ENCODE measurements around the gene JAZF1. TPM values are rescaled to one million over a fixed set of nuclear protein-coding genes. Genes with fewer than 3 reads are reported as not detected.

JAZF1 gene
- total and polyA plus RNA-seq, 2 donors (not counting 1 experiment from before 2014, with no cell fraction given): 14.0 to 38.6 TPM

DNA sequence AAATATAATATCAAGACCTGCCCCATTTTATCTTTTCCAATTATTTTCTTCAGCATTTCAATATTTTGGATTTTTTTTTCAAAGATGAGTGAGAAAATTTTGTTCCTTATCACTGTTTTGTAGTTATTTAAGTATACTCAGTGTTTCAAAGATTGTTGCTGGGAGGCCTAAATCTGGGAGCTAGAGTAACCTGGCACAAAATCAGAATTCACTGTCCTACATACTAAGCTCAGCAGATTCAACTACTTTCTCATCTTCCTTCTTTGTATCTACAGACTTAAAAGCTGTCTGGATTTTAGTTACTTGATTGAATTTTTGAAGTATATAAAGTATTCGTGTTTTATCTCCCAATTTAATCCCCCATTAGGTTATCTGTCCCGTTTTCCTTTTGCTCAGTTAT lies 354.7 kb downstream of the JAZF1 start:
- Histone ChIP-seq H3K4me3 (ENCODE audit: control extremely low read depth in 1 of 5, extremely low read depth in 1 of 5, insufficient read depth in 1 of 5, low read depth in 2 of 5, low read length in 4 of 5) (no peak overlapping the region), H3K79me2 (ENCODE audit: control insufficient read depth, insufficient read depth, low read length) (no peaks in the 10 kb centered on the region), H3K36me3 (replicated peaks in 1 of 2; ENCODE audit: control extremely low read depth in 1 of 2, control insufficient read depth in 1 of 2, extremely low read depth in 1 of 2, insufficient read depth in 2 of 2, low read length in 1 of 2) (peaks cover 12 to 21% of the 10 kb centered on the region in 2 experiments), H2AFZ (ENCODE audit: insufficient read depth, low read depth, low read length, poor library complexity, severe bottlenecking) (no peak overlapping the region), H3K27ac (ENCODE audit: low read length in 2 of 2) (no peak overlapping the region), H3K4me2 (replicated peaks; ENCODE audit: low read depth, low read length, poor library complexity, severe bottlenecking) (no peak overlapping the region), H3K9me3 (ENCODE audit: control extremely low read depth in 1 of 3, control insufficient read depth in 2 of 3, insufficient read depth in 1 of 3, low read length in 2 of 3) (no peaks in the 10 kb centered on the region), H3K27me3 (replicated peaks in 1 of 4; ENCODE audit: control extremely low read depth in 1 of 4, control insufficient read depth in 3 of 4, insufficient read depth in 4 of 4, low read length in 3 of 4) (no peaks in the 10 kb centered on the region), H3K4me1 (ENCODE audit: control insufficient read depth in 2 of 2, insufficient read depth in 2 of 2, low read length in 2 of 2) (no peaks in the 10 kb centered on the region), H3K9ac (ENCODE audit: low read length) (no peak overlapping the region), H4K20me1 (ENCODE audit: control insufficient read depth, insufficient read depth, low read length, poor library complexity, severe bottlenecking) (no peaks in the 10 kb centered on the region)
- DNase-seq (no peak), ATAC-seq (ENCODE audit: low read depth) (no peak)
- CTCF ChIA-PET: no interaction called here
- no peaks in the 10 kb centered on the region for H3K9me3 Mint-ChIP-seq (ENCODE audit: insufficient read depth)
- POLR2A ChIA-PET: no interaction called here
- no peak overlapping the region for H3K4me3 Mint-ChIP-seq
- no peaks in the 10 kb centered on the region for H3K4me1 Mint-ChIP-seq
- TF ChIP-seq EZH2 (IDR thresholded peaks at IDR 0.05; ENCODE audit: borderline replicate concordance, insufficient read depth, low read depth, low read length, poor library complexity, severe bottlenecking): no peak
- TF ChIP-seq, protein P1, sequence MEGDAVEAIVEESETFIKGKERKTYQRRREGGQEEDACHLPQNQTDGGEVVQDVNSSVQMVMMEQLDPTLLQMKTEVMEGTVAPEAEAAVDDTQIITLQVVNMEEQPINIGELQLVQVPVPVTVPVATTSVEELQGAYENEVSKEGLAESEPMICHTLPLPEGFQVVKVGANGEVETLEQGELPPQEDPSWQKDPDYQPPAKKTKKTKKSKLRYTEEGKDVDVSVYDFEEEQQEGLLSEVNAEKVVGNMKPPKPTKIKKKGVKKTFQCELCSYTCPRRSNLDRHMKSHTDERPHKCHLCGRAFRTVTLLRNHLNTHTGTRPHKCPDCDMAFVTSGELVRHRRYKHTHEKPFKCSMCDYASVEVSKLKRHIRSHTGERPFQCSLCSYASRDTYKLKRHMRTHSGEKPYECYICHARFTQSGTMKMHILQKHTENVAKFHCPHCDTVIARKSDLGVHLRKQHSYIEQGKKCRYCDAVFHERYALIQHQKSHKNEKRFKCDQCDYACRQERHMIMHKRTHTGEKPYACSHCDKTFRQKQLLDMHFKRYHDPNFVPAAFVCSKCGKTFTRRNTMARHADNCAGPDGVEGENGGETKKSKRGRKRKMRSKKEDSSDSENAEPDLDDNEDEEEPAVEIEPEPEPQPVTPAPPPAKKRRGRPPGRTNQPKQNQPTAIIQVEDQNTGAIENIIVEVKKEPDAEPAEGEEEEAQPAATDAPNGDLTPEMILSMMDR (IDR thresholded peaks at IDR 0.05): no peak
- WGBS (ENCODE audit: insufficient coverage): no CpG with 5 or more reads among the region's 2 CpGs
- no peaks in the 10 kb centered on the region for H3K27me3 Mint-ChIP-seq
- H3K27ac Mint-ChIP-seq: no peak overlapping the region
- intact Hi-C loops (cut with micrococcal nuclease): no loop called here

DNA sequence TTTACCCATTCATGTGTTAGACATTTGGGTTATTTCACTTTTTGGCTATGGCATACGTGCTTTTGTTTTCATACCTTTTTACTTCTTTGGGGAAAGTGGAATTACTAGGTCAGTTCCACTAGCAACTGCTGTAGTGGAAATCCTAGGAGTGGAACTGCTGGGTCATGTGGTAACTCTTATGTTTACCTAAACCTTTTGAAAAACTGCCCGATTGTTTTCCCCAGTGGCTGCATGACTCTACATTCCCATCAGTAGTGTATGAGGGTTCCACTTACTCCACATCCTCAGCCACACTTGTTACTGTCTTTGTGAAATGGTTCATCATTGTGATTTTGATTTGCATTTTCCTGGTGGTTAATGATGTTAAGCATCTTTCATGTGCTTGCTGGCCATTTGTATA lies 358.4 kb downstream of the JAZF1 start:
- no peak overlapping the region for H3K4me3 ChIP-seq (ENCODE audit: control extremely low read depth in 1 of 5, extremely low read depth in 1 of 5, insufficient read depth in 1 of 5, low read depth in 2 of 5, low read length in 4 of 5)
- H3K9me3 ChIP-seq (ENCODE audit: control extremely low read depth in 1 of 3, control insufficient read depth in 2 of 3, insufficient read depth in 1 of 3, low read length in 2 of 3): no peaks in the 10 kb centered on the region
- no peak for TF ChIP-seq EZH2 (IDR thresholded peaks at IDR 0.05; ENCODE audit: borderline replicate concordance, insufficient read depth, low read depth, low read length, poor library complexity, severe bottlenecking)
- TF ChIP-seq, protein P1 (IDR thresholded peaks at IDR 0.05): no peak
- no peak overlapping the region for H3K4me2 ChIP-seq (replicated peaks; ENCODE audit: low read depth, low read length, poor library complexity, severe bottlenecking)
- WGBS (ENCODE audit: insufficient coverage): no CpG with 5 or more reads among the region's 2 CpGs
- H4K20me1 ChIP-seq (ENCODE audit: control insufficient read depth, insufficient read depth, low read length, poor library complexity, severe bottlenecking): no peaks in the 10 kb centered on the region
- H3K79me2 ChIP-seq (ENCODE audit: control insufficient read depth, insufficient read depth, low read length): no peaks in the 10 kb centered on the region
- DNase-seq: no peak
- no peaks in the 10 kb centered on the region for H3K4me1 ChIP-seq (ENCODE audit: control insufficient read depth in 2 of 2, insufficient read depth in 2 of 2, low read length in 2 of 2)
- H3K4me1 Mint-ChIP-seq: no peaks in the 10 kb centered on the region
- intact Hi-C loops (cut with micrococcal nuclease): no loop called here
- no peaks in the 10 kb centered on the region for H3K27me3 ChIP-seq (replicated peaks in 1 of 4; ENCODE audit: control extremely low read depth in 1 of 4, control insufficient read depth in 3 of 4, insufficient read depth in 4 of 4, low read length in 3 of 4)
- H3K4me3 Mint-ChIP-seq: no peak overlapping the region
- ChIA-PET POLR2A (no interaction called here), CTCF (no interaction called here)
- no peaks in the 10 kb centered on the region for H3K27me3 Mint-ChIP-seq
- H2AFZ ChIP-seq (ENCODE audit: insufficient read depth, low read depth, low read length, poor library complexity, severe bottlenecking): no peak overlapping the region
- no peak overlapping the region for H3K9ac ChIP-seq (ENCODE audit: low read length)
- H3K9me3 Mint-ChIP-seq (ENCODE audit: insufficient read depth): no peaks in the 10 kb centered on the region
- no peak overlapping the region for H3K27ac ChIP-seq (ENCODE audit: low read length in 2 of 2)
- peaks cover 17 to 33% of the 10 kb centered on the region in 2 experiments for H3K36me3 ChIP-seq (replicated peaks in 1 of 2; ENCODE audit: control extremely low read depth in 1 of 2, control insufficient read depth in 1 of 2, extremely low read depth in 1 of 2, insufficient read depth in 2 of 2, low read length in 1 of 2)
- no peak overlapping the region for H3K27ac Mint-ChIP-seq
- no peak for ATAC-seq (ENCODE audit: low read depth)

All from B cell (primary cell).